Embryonic facial prominence (tissue), 1 donor: ENCODE measurements around the gene TNNI2.
"Not testable (repeated sequence)": the region's sequence is repeated elsewhere in the genome, so short reads cannot be mapped to it uniquely, and the experiment has no call there.

Experiments used
- DNase-seq: peaks from one replicate; pipeline ENCODE4 v3.0.0-alpha.2; 2016; ENCODE audit errors: extremely low spot score

TNNI2 gene

GRCh38 chr11:1862588-1863351, 24.0 kb downstream of the TNNI2 start:
- DNase-seq: no peak

GRCh38 chr11:1863352-1864216, 24.8 kb downstream of the TNNI2 start:
- no peak for DNase-seq

- DNase-seq: no peak
Observed at GRCh38 chr11:1864231-1864630, 25.4 kb downstream of the TNNI2 start.

GRCh38 chr11:1864831-1865665, 26.3 kb downstream of the TNNI2 start:
- no peak for DNase-seq

- no peak for DNase-seq
Observed at GRCh38 chr11:1866226-1866625, 27.4 kb downstream of the TNNI2 start.

- no peak for DNase-seq
Observed at GRCh38 chr11:1866776-1867175, 28.0 kb downstream of the TNNI2 start.

- DNase-seq: no peak
Observed at GRCh38 chr11:1867381-1867780, 28.6 kb downstream of the TNNI2 start.

- no peak for DNase-seq
Observed at GRCh38 chr11:1868056-1868635, 29.4 kb downstream of the TNNI2 start.

- no peak for DNase-seq
Observed at GRCh38 chr11:1868636-1869291, 30.0 kb downstream of the TNNI2 start.

- DNase-seq: no peak
Observed at GRCh38 chr11:1869427-1870325, 30.9 kb downstream of the TNNI2 start.

GRCh38 chr11:1870326-1870696, 31.5 kb downstream of the TNNI2 start:
- DNase-seq: no peak

- DNase-seq: no peak
Observed at GRCh38 chr11:1870721-1871466, 32.1 kb downstream of the TNNI2 start.

GRCh38 chr11:1871531-1871930, 32.8 kb downstream of the TNNI2 start:
- DNase-seq: no peak

GRCh38 chr11:1872267-1872985, 33.6 kb downstream of the TNNI2 start:
- DNase-seq: no peak

GRCh38 chr11:1873048-1873812, 34.4 kb downstream of the TNNI2 start:
- no peak for DNase-seq

GRCh38 chr11:1873813-1874150, 35.0 kb downstream of the TNNI2 start:
- DNase-seq: not testable (repeated sequence)

- not testable (repeated sequence) for DNase-seq
Observed at GRCh38 chr11:1874441-1875092, 35.8 kb downstream of the TNNI2 start.
